OCI-LY7 (cell line): ENCODE results near the gene DNHD1. TPM values are rescaled to one million over a fixed set of nuclear protein-coding genes. Genes with fewer than 3 reads are reported as not detected.

Source experiments
- BruUV-seq: library from RNA; stranded (reverse); fragments of 400-500 nt; replicated peaks from 2 replicates; lab custom pipeline; 2021; lab: Mats Ljungman, UMichigan
- CTCF ChIA-PET: fragments of 300-600 bp; sonication (Branson Sonifier 250); formaldehyde crosslinking; loops from one replicate; lab custom pipeline; 2022; ENCODE audit warnings: antibody characterized with exemption; ENCODE audit not compliant: unreplicated experiment; lab: Charles Lee
- POLR2A ChIA-PET: fragments of 300-600 bp; sonication (Branson Sonifier 250); formaldehyde crosslinking; loops from one replicate; lab custom pipeline; 2022; ENCODE audit warnings: antibody characterized with exemption; lab: Charles Lee
- DNase-seq: peaks from one replicate; pipeline ENCODE4 v3.0.0-alpha.2; 2015; ENCODE audit warnings: low spot score
- H2AFZ ChIP-seq: fragments of 200-600 bp; sonication (generic), shearing (Covaris generic); 2 replicates; pipeline ENCODE4 v1.6.1; 2014; ENCODE audit warnings: mild to moderate bottlenecking, antibody characterized with exemption, low read length, moderate library complexity
- H3K27ac ChIP-seq: fragments of 200-600 bp; sonication (generic); 2 replicates; pipeline ENCODE4 v1.5.1; 2014; ENCODE audit warnings: mixed run types, low read depth, mild to moderate bottlenecking, moderate library complexity, low read length, inconsistent platforms; ENCODE audit not compliant: poor library complexity, severe bottlenecking
- H3K36me3 ChIP-seq: fragments of 200-600 bp; sonication (generic); 2 replicates; pipeline ENCODE4 v1.6.1; 2014; ENCODE audit warnings: mild to moderate bottlenecking, antibody characterized with exemption, low read length, moderate library complexity, mixed read lengths; ENCODE audit not compliant: insufficient read depth
- H3K4me1 ChIP-seq: fragments of 200-600 bp; sonication (generic); 2 replicates; pipeline ENCODE4 v1.5.1; 2014; ENCODE audit warnings: mild to moderate bottlenecking, low read length; ENCODE audit not compliant: insufficient read depth, poor library complexity, severe bottlenecking
- H3K4me2 ChIP-seq: fragments of 200-600 bp; sonication (generic); 2 replicates; pipeline ENCODE4 v1.6.1; 2014; ENCODE audit warnings: mild to moderate bottlenecking, low read length
- H3K4me3 ChIP-seq: fragments of 200-600 bp; sonication (generic); 2 replicates; pipeline ENCODE4 v1.5.1; 2014; ENCODE audit warnings: mild to moderate bottlenecking, low read depth, low read length; ENCODE audit not compliant: poor library complexity, severe bottlenecking
- H3K79me2 ChIP-seq: fragments of 200-600 bp; sonication (generic); 2 replicates; pipeline ENCODE4 v1.6.1; 2016; ENCODE audit warnings: low read depth, mild to moderate bottlenecking, low read length, moderate library complexity, mixed read lengths; ENCODE audit not compliant: insufficient read depth
- H3K9me2 ChIP-seq: fragments of 200-600 bp; sonication (generic); 2 replicates; pipeline ENCODE4 v1.6.1; 2016; ENCODE audit warnings: mild to moderate bottlenecking, low read length, mixed read lengths; ENCODE audit not compliant: insufficient read depth
- H3K9me3 ChIP-seq: fragments of 200-600 bp; sonication (generic); 2 replicates; pipeline ENCODE4 v1.6.1; 2014; ENCODE audit warnings: mild to moderate bottlenecking, mixed run types, low read length, mixed read lengths
- H4K20me1 ChIP-seq: fragments of 200-600 bp; sonication (generic); 2 replicates; pipeline ENCODE4 v1.6.1; 2014; ENCODE audit warnings: mild to moderate bottlenecking, antibody characterized with exemption, low read length, moderate library complexity, mixed read lengths; ENCODE audit not compliant: insufficient read depth
- CTCF ChIP-seq: fragments of 200-600 bp; sonication (generic); conservative IDR thresholded peaks from 2 replicates; pipeline ENCODE4 v1.5.1; 2014; ENCODE audit warnings: mild to moderate bottlenecking, antibody characterized with exemption, low read length, moderate library complexity, mixed read lengths
- EZH2phosphoT487 ChIP-seq: fragments of 200-600 bp; sonication (generic); IDR thresholded peaks from 2 replicates; pipeline ENCODE4 v1.6.1; 2018; ENCODE audit warnings: low read depth, borderline replicate concordance, mild to moderate bottlenecking, mixed run types, antibody characterized with exemption, low read length, moderate library complexity, mixed read lengths
- intact Hi-C: fragments of 100-400 bp; cut with micrococcal nuclease; formaldehyde crosslinking; loops from one replicate; pipeline ENCODE4 v1.10.0; 2022; ENCODE audit not compliant: unreplicated experiment
- total RNA-seq, 2 experiments: library from RNA; depleted of rRNA in 1 of 2; stranded (reverse); fragments of >200 nt in 1 of 2; shearing (Covaris generic) in 1 of 2; gene quantifications; 2 replicates each; pipeline ENCODE4 v1.2.3, GENCODE V29; 2014 to 2022

Gene DNHD1
- total RNA-seq, 2 experiments from 2014 or later, result 24.3 to 52.7 TPM

GRCh38 chr11:6456361-6457073 lies 40.6 kb upstream of the DNHD1 start:
- intact Hi-C loops, result no loop called here
- POLR2A ChIA-PET, result interaction anchor here (0.8 to 1.4 kb wide), 4 partner anchors 13 to 31 kb away, joined by 3 to 5 read pairs (median 3); partner anchors contain the start of genes ARFIP2 and TIMM10B
- no TSS peak for BruUV-seq

GRCh38 chr11:6457581-6458320 lies 39.3 kb upstream of the DNHD1 start:
- intact Hi-C loops, result no loop called here
- no peak overlapping the region for H2AFZ ChIP-seq
- no peaks in the 10 kb centered on the region for H3K79me2 ChIP-seq
- no peak overlapping the region for H3K4me2 ChIP-seq
- no peaks in the 10 kb centered on the region for H3K9me3 ChIP-seq
- CTCF ChIA-PET, result no interaction called here
- H3K36me3 ChIP-seq, result no peaks in the 10 kb centered on the region; the same call in 1 of the 2 replicates
- no peak overlapping the region for H3K27ac ChIP-seq
- H4K20me1 ChIP-seq, result no peaks in the 10 kb centered on the region
- POLR2A ChIA-PET, result no interaction called here
- TF ChIP-seq CTCF, result no peak
- no TSS peak for BruUV-seq
- no peaks in the 10 kb centered on the region for H3K9me2 ChIP-seq
- DNase-seq, result no peak
- no peak overlapping the region for H3K4me3 ChIP-seq
- H3K4me1 ChIP-seq, result peaks cover 30% of the 10 kb centered on the region

More at GRCh38 chr11:6456361-6457073, 40.6 kb upstream of the DNHD1 start:
- TF ChIP-seq CTCF (no peak), EZH2phosphoT487 (no peak)
- Histone ChIP-seq H2AFZ (no peak overlapping the region), H3K4me2 (no peak overlapping the region), H3K27ac (no peak overlapping the region), H3K4me1 (peaks cover 30% of the 10 kb centered on the region), H3K36me3 (no peaks in the 10 kb centered on the region; the same call in 1 of the 2 replicates), H3K79me2 (no peaks in the 10 kb centered on the region), H3K4me3 (no peak overlapping the region), H3K9me2 (no peaks in the 10 kb centered on the region), H3K9me3 (no peaks in the 10 kb centered on the region), H4K20me1 (no peaks in the 10 kb centered on the region)
- CTCF ChIA-PET, result interaction anchor here (0.5 to 1.0 kb wide), 3 partner anchors 13 to 67 kb away, joined by 3 read pairs; no protein-coding TSS in a partner anchor
- DNase-seq, result no peak
